IPS-18a (cell line): ENCODE data around the gene SRCAP.

Experiments
- H3K27ac ChIP-seq: one replicate; pipeline ENCODE4 v1.5.1; 2013; ENCODE audit warnings: low read length
- H3K27me3 ChIP-seq: one replicate; pipeline ENCODE4 v1.6.1; 2013; ENCODE audit warnings: mild to moderate bottlenecking, low read length; ENCODE audit not compliant: control insufficient read depth, insufficient read depth
- H3K36me3 ChIP-seq: one replicate; pipeline ENCODE4 v1.6.1; 2013; ENCODE audit warnings: low read depth, low read length; ENCODE audit not compliant: control insufficient read depth
- H3K4me1 ChIP-seq: one replicate; pipeline ENCODE4 v1.6.1; 2013; ENCODE audit warnings: low read depth, low read length; ENCODE audit not compliant: control insufficient read depth
- H3K4me3 ChIP-seq: one replicate; pipeline ENCODE4 v1.5.1; 2013; ENCODE audit warnings: low read length
- H3K9ac ChIP-seq: one replicate; pipeline ENCODE4 v1.6.1; 2013; ENCODE audit warnings: mild to moderate bottlenecking, low read length, moderate library complexity
- H3K9me3 ChIP-seq: one replicate; pipeline ENCODE4 v1.6.1; 2013; ENCODE audit warnings: low read depth, low read length; ENCODE audit not compliant: control insufficient read depth

Gene SRCAP

DNA sequence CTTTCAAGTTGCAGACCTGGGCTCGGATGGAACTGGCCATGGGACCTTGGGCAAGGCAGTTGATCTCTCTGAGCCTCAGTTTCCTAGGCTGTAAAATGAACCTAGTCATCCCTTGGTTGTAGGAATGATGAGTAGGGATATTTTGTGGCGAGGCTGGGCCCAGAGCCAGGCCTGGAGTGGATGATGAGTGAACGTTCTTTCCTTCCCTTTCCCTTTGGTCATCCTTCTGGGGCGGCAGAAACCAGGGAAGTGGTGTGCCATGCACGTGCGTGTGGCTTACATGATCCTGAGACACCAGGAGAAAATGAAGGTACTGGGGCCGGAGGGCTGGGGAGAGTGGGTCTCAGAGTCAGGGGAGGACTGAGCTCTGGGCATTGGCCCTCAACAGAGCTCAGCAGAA lies 32.3 kb upstream of the SRCAP start:
- Histone ChIP-seq H3K27me3 (peaks cover 75% of the 10 kb centered on the region), H3K4me1 (no peaks in the 10 kb centered on the region), H3K36me3 (peaks cover 11% of the 10 kb centered on the region), H3K9me3 (no peaks in the 10 kb centered on the region), H3K9ac (no peak overlapping the region), H3K27ac (no peak overlapping the region), H3K4me3 (no peak overlapping the region)

GRCh38 chr16:30667361-30667905 lies 31.5 kb upstream of the SRCAP start:
- H3K36me3 ChIP-seq = peaks cover 11% of the 10 kb centered on the region
- no peak overlapping the region for H3K4me3 ChIP-seq
- H3K9ac ChIP-seq = no peak overlapping the region
- H3K4me1 ChIP-seq = no peaks in the 10 kb centered on the region
- H3K27me3 ChIP-seq = peaks cover 77% of the 10 kb centered on the region
- H3K27ac ChIP-seq = no peak overlapping the region
- H3K9me3 ChIP-seq = no peaks in the 10 kb centered on the region

- no peaks in the 10 kb centered on the region for H3K9me3 ChIP-seq
- H3K36me3 ChIP-seq = peaks cover 6% of the 10 kb centered on the region
- no peak overlapping the region for H3K9ac ChIP-seq
- H3K27me3 ChIP-seq = peaks cover 79% of the 10 kb centered on the region
- H3K4me3 ChIP-seq = no peak overlapping the region
- H3K27ac ChIP-seq = no peak overlapping the region
- H3K4me1 ChIP-seq = no peaks in the 10 kb centered on the region
These were observed 30.6 kb upstream of the SRCAP start for GRCh38 chr16:30668393-30668792.

GRCh38 chr16:30669026-30669902 lies 29.7 kb upstream of the SRCAP start:
- H3K27me3 ChIP-seq = peaks cover 84% of the 10 kb centered on the region
- H3K27ac ChIP-seq = no peak overlapping the region
- H3K9ac ChIP-seq = no peak overlapping the region

GRCh38 chr16:30669903-30670824 lies 28.8 kb upstream of the SRCAP start:
- H3K4me3 ChIP-seq = no peak overlapping the region
- peaks cover 90% of the 10 kb centered on the region for H3K27me3 ChIP-seq
- H3K9me3 ChIP-seq = no peaks in the 10 kb centered on the region
- H3K36me3 ChIP-seq = peaks cover 3% of the 10 kb centered on the region
- H3K4me1 ChIP-seq = no peaks in the 10 kb centered on the region
- no peak overlapping the region for H3K9ac ChIP-seq
- no peak overlapping the region for H3K27ac ChIP-seq

More at GRCh38 chr16:30669026-30669902, 29.7 kb upstream of the SRCAP start:
- Histone ChIP-seq H3K4me3 (no peak overlapping the region), H3K4me1 (no peaks in the 10 kb centered on the region), H3K36me3 (peaks cover 6% of the 10 kb centered on the region), H3K9me3 (no peaks in the 10 kb centered on the region)

- no peak overlapping the region for H3K4me3 ChIP-seq
- no peaks in the 10 kb centered on the region for H3K36me3 ChIP-seq
- no peaks in the 10 kb centered on the region for H3K9me3 ChIP-seq
- no peak overlapping the region for H3K9ac ChIP-seq
- no peak overlapping the region for H3K27ac ChIP-seq
- no peaks in the 10 kb centered on the region for H3K4me1 ChIP-seq
- peaks cover 96% of the 10 kb centered on the region for H3K27me3 ChIP-seq
These were observed 23.8 kb upstream of the SRCAP start for GRCh38 chr16:30675143-30675542.

GRCh38 chr16:30677931-30678585 lies 20.9 kb upstream of the SRCAP start:
- Histone ChIP-seq H3K36me3 (no peaks in the 10 kb centered on the region), H3K4me3 (no peak overlapping the region), H3K9me3 (no peaks in the 10 kb centered on the region), H3K9ac (no peak overlapping the region), H3K27ac (no peak overlapping the region), H3K27me3 (peaks cover 96% of the 10 kb centered on the region), H3K4me1 (no peaks in the 10 kb centered on the region)

DNA sequence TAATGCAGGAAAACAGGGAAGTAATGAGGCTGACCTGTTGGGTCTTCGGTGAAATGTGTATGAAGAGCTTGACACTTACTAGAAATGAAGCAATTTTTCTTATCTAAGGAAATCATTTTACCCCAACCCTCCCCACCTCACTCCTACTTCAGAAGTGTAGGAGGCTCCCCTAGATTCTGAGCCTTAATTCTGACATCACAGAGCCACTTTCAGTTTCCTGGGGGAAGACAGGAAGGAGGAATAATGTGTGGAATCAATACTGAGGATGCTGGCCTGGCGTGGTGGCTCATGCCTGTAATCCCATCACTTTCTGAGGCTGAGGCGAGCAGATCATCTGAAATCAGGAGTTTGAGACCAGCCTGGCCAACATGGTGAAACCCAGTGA lies 20.4 kb upstream of the SRCAP start:
- H3K4me1 ChIP-seq = no peaks in the 10 kb centered on the region
- H3K27me3 ChIP-seq = peaks cover 96% of the 10 kb centered on the region
- no peak overlapping the region for H3K4me3 ChIP-seq
- no peak overlapping the region for H3K9ac ChIP-seq
- H3K36me3 ChIP-seq = no peaks in the 10 kb centered on the region
- H3K9me3 ChIP-seq = no peaks in the 10 kb centered on the region
- no peak overlapping the region for H3K27ac ChIP-seq

- no peaks in the 10 kb centered on the region for H3K36me3 ChIP-seq
- H3K4me3 ChIP-seq = no peak overlapping the region
- no peak overlapping the region for H3K9ac ChIP-seq
- H3K27ac ChIP-seq = no peak overlapping the region
- no peaks in the 10 kb centered on the region for H3K4me1 ChIP-seq
- H3K27me3 ChIP-seq = peaks cover 96% of the 10 kb centered on the region
- no peaks in the 10 kb centered on the region for H3K9me3 ChIP-seq
These were observed 18.6 kb upstream of the SRCAP start for GRCh38 chr16:30680326-30680725.

- peaks cover 10% of the 10 kb centered on the region for H3K4me1 ChIP-seq
- H3K9ac ChIP-seq = no peak overlapping the region
- peaks cover 100% of the 10 kb centered on the region for H3K27me3 ChIP-seq
- H3K9me3 ChIP-seq = no peaks in the 10 kb centered on the region
- H3K36me3 ChIP-seq = no peaks in the 10 kb centered on the region
- H3K4me3 ChIP-seq = no peak overlapping the region
- H3K27ac ChIP-seq = no peak overlapping the region
These were observed 10.3 kb upstream of the SRCAP start for GRCh38 chr16:30688701-30689100.

GRCh38 chr16:30691907-30692306 lies 7.1 kb upstream of the SRCAP start:
- H3K4me3 ChIP-seq = peak overlapping the region; percentile 18
- H3K4me1 ChIP-seq = peaks cover 10% of the 10 kb centered on the region
- H3K9me3 ChIP-seq = no peaks in the 10 kb centered on the region
- no peak overlapping the region for H3K27ac ChIP-seq
- H3K36me3 ChIP-seq = no peaks in the 10 kb centered on the region
- no peak overlapping the region for H3K9ac ChIP-seq
- peaks cover 99% of the 10 kb centered on the region for H3K27me3 ChIP-seq
